Neural progenitor cell (in vitro differentiated cells): ENCODE data around the gene YY1AP1. TPM values are rescaled to one million over a fixed set of nuclear protein-coding genes. Genes with fewer than 3 reads are reported as not detected.
"Not testable (repeated sequence)": the region's sequence is repeated elsewhere in the genome, so short reads cannot be mapped to it uniquely, and the experiment has no call there.

ENCODE experiments used
- DNase-seq: peaks from one replicate; pipeline ENCODE4 v3.0.0-alpha.2; 2016; ENCODE audit warnings: low spot score
- H2AFZ ChIP-seq: fragments of 200-600 bp; sonication (generic); replicated peaks from 2 replicates; pipeline ENCODE4 v1.6.1; 2016; ENCODE audit warnings: antibody characterized with exemption
- H3F3A ChIP-seq: fragments of 200-600 bp; sonication (generic); 2 replicates; pipeline ENCODE4 v1.6.1; 2016; ENCODE audit warnings: antibody characterized with exemption, low read depth
- H3K27ac ChIP-seq: fragments of 200-600 bp; sonication (generic); 2 replicates; pipeline ENCODE4 v1.5.1; 2016; ENCODE audit warnings: mild to moderate bottlenecking
- H3K27me3 ChIP-seq: fragments of 200-600 bp; sonication (generic); 2 replicates; pipeline ENCODE4 v1.6.1; 2016; ENCODE audit warnings: mild to moderate bottlenecking, moderate library complexity
- H3K36me3 ChIP-seq: fragments of 200-600 bp; sonication (generic); 2 replicates; pipeline ENCODE4 v1.5.1; 2016
- H3K4me1 ChIP-seq: fragments of 200-600 bp; sonication (generic); 2 replicates; pipeline ENCODE4 v1.6.1; 2016; ENCODE audit warnings: mixed run types
- H3K4me2 ChIP-seq: fragments of 200-600 bp; sonication (generic); 2 replicates; pipeline ENCODE4 v1.6.1; 2016
- H3K4me3 ChIP-seq: fragments of 200-600 bp; sonication (generic); 2 replicates; pipeline ENCODE4 v1.5.1; 2016
- H3K79me2 ChIP-seq: fragments of 200-600 bp; sonication (generic); 2 replicates; pipeline ENCODE4 v1.6.1; 2016; ENCODE audit warnings: low read depth
- H3K9ac ChIP-seq: fragments of 200-600 bp; sonication (generic); 2 replicates; pipeline ENCODE4 v1.6.1; 2016
- H3K9me3 ChIP-seq: fragments of 200-600 bp; sonication (generic); 2 replicates; pipeline ENCODE4 v1.5.1; 2016; ENCODE audit warnings: low read depth
- H4K20me1 ChIP-seq: fragments of 200-600 bp; sonication (generic); 2 replicates; pipeline ENCODE4 v1.6.1; 2016; ENCODE audit warnings: low read depth
- H3K27ac Mint-ChIP-seq: 3 replicates; pipeline ENCODE4 v1.8.0; 2021; ENCODE audit warnings: mixed read lengths
- H3K27me3 Mint-ChIP-seq: 2 replicates; pipeline ENCODE4 v1.8.0; 2022; ENCODE audit warnings: low read depth, mild to moderate bottlenecking, inconsistent platforms, moderate library complexity, mixed read lengths; ENCODE audit not compliant: insufficient read depth
- H3K36me3 Mint-ChIP-seq: 3 replicates; pipeline ENCODE4 v1.8.0; 2021; ENCODE audit warnings: mixed read lengths
- H3K4me1 Mint-ChIP-seq: 3 replicates; pipeline ENCODE4 v1.8.0; 2021; ENCODE audit warnings: mixed read lengths
- H3K4me3 Mint-ChIP-seq: 3 replicates; pipeline ENCODE4 v1.8.0; 2021; ENCODE audit warnings: mild to moderate bottlenecking, moderate library complexity, mixed read lengths
- H3K9me3 Mint-ChIP-seq: 3 replicates; pipeline ENCODE4 v1.8.0; 2020; ENCODE audit warnings: mixed read lengths
- CTCF ChIP-seq: fragments of 200-600 bp; sonication (generic); IDR thresholded peaks from 2 replicates; pipeline ENCODE4 v1.5.1; 2017; ENCODE audit warnings: antibody characterized with exemption, mild to moderate bottlenecking
- EZH2 ChIP-seq: fragments of 200-600 bp; sonication (generic); IDR thresholded peaks from 2 replicates; pipeline ENCODE4 v1.6.1; 2017; ENCODE audit warnings: antibody characterized with exemption, mild to moderate bottlenecking, moderate library complexity
- EZH2phosphoT487 ChIP-seq: fragments of 200-600 bp; sonication (generic); IDR thresholded peaks from 2 replicates; pipeline ENCODE4 v1.6.1; 2017; ENCODE audit warnings: antibody characterized with exemption
- total RNA-seq: library from RNA; depleted of rRNA; stranded (reverse); fragments of >200 nt; gene quantifications from 2 replicates; pipeline ENCODE4 v1.2.3, GENCODE V29; 2015; ENCODE audit warnings: low replicate concordance

The YY1AP1 gene
- total RNA-seq, 1 donor from 2014 or later, result 42.7 TPM

DNA sequence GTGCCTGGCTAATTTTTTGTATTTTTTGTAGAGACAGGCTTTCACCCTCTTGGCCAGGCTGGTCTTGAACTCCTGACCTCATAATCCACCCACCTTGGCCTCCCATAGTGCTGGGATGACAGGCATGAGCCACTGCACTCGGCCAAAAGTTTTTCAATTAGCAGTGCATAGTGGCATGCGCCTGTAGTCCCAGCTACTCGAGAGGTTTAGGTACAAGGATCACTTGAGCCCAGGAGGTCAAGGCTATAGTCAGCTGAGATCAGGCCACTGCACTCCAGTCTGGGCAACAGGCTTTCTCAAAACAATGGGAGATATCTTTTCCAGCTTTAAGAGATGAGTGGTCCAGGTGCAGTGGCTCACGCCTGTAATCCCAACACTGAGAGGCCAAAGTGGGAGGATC lies 31.1 kb upstream of the YY1AP1 start:
- H4K20me1 ChIP-seq, result no peaks in the 10 kb centered on the region
- Mint-ChIP-seq H3K27me3 (no peaks in the 10 kb centered on the region), H3K4me1 (peaks cover 5% of the 10 kb centered on the region), H3K4me3 (no peak overlapping the region), H3K9me3 (no peaks in the 10 kb centered on the region), H3K27ac (no peak overlapping the region), H3K36me3 (peaks cover 6% of the 10 kb centered on the region)
- H3K36me3 ChIP-seq, result no peaks in the 10 kb centered on the region
- H3K4me1 ChIP-seq, result no peaks in the 10 kb centered on the region
- TF ChIP-seq CTCF, result no peak
- TF ChIP-seq EZH2phosphoT487, result no peak
- TF ChIP-seq EZH2, result no peak
- no peak overlapping the region for H2AFZ ChIP-seq
- no peaks in the 10 kb centered on the region for H3F3A ChIP-seq
- no peak overlapping the region for H3K4me2 ChIP-seq
- H3K27me3 ChIP-seq, result no peaks in the 10 kb centered on the region
- no peaks in the 10 kb centered on the region for H3K9me3 ChIP-seq
- DNase-seq, result no peak
- H3K27ac ChIP-seq, result no peak overlapping the region
- H3K4me3 ChIP-seq, result no peak overlapping the region
- H3K79me2 ChIP-seq, result no peaks in the 10 kb centered on the region
- H3K9ac ChIP-seq, result no peak overlapping the region

DNA sequence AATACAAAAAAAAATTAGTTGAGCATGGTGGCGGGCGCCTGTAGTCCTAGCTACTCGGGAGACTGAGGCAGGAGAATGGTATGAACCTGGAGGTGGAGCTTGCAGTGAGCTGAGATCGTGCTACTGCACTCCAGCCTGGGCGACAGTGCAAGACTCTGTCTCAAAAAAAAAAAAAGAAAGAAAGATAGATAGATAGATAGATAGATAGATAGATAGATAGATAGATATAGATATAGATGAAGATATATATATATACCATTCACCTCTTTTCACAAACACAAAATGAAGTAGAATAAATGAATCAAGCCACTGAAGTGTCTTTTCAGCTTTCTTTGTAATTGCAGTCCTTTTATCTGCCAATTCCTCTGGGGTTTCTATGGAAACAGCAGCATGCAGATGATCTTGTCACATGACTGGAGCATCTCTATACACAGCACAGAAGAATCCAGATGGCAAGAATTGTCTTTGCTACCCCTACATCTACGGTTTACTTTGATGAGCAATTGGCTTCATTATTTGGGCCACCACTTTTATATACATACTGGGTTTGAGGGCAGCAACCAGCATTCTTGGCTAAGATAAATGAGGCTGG lies 30.0 kb upstream of the YY1AP1 start:
- not testable (repeated sequence) for H3F3A ChIP-seq, H3K9me3 ChIP-seq, H3K4me3 Mint-ChIP-seq, H3K4me2 ChIP-seq, H3K9me3 Mint-ChIP-seq, H3K27me3 Mint-ChIP-seq, H3K27me3 ChIP-seq, H4K20me1 ChIP-seq, H3K4me3 ChIP-seq, H2AFZ ChIP-seq, H3K27ac ChIP-seq, DNase-seq, H3K4me1 ChIP-seq, H3K9ac ChIP-seq, H3K36me3 ChIP-seq, H3K27ac Mint-ChIP-seq, H3K36me3 Mint-ChIP-seq, H3K79me2 ChIP-seq, H3K4me1 Mint-ChIP-seq

DNA sequence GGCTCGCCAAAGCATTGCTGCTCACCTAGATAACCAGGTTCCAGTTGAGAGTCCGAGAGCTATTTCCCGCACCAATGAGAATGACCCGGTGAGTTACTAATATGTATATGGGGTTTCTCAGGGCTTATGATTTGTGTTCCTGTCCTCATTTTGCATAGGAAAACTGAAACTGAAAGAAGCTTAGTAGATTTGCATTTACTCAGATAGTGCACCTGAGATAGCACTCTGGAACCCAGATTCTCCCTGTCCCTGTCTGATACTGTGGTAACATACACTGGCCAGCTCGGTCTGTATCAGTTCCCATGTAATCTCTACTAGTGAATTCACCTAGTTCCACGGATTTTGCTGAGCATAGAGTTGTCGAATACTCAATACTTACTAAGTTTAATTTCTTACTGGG lies 28.5 kb upstream of the YY1AP1 start:
- Histone ChIP-seq H4K20me1 (no peaks in the 10 kb centered on the region), H3K27me3 (no peaks in the 10 kb centered on the region), H3K27ac (no peak overlapping the region), H3K79me2 (no peaks in the 10 kb centered on the region), H3K9me3 (no peaks in the 10 kb centered on the region), H3K9ac (no peak overlapping the region), H2AFZ (no peak overlapping the region), H3K4me1 (no peaks in the 10 kb centered on the region), H3K4me2 (no peak overlapping the region), H3F3A (no peaks in the 10 kb centered on the region), H3K36me3 (no peaks in the 10 kb centered on the region), H3K4me3 (no peak overlapping the region)
- no peaks in the 10 kb centered on the region for H3K27me3 Mint-ChIP-seq
- H3K4me3 Mint-ChIP-seq, result no peak overlapping the region
- TF ChIP-seq EZH2 (no peak), CTCF (no peak), EZH2phosphoT487 (no peak)
- H3K27ac Mint-ChIP-seq, result no peak overlapping the region
- H3K4me1 Mint-ChIP-seq, result peaks cover 5% of the 10 kb centered on the region
- no peak for DNase-seq
- H3K36me3 Mint-ChIP-seq, result peaks cover 6% of the 10 kb centered on the region
- H3K9me3 Mint-ChIP-seq, result no peaks in the 10 kb centered on the region

DNA sequence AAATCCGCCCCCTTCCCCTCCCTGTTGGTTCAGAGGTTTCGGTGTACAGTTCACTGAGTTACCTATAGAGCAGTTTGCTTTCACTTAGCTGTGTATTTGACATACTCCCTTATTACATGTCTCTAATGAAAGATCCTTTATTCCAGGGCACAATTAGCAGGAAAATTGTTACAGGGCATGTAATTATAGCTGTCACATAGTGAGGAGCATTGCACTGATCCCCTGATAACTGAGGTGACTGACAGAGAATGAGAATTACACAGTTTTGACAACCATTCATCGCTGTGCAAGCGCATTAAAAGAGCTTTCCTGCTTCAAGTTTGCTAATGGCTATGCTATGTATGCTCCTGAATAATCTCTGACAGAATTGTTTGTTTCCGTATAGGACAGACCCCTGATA lies 27.2 kb upstream of the YY1AP1 start:
- Mint-ChIP-seq H3K4me1 (peaks cover 5% of the 10 kb centered on the region), H3K36me3 (peaks cover 7% of the 10 kb centered on the region), H3K9me3 (no peaks in the 10 kb centered on the region), H3K27ac (no peak overlapping the region), H3K27me3 (no peaks in the 10 kb centered on the region), H3K4me3 (no peak overlapping the region)
- no peaks in the 10 kb centered on the region for H3K79me2 ChIP-seq
- no peak overlapping the region for H2AFZ ChIP-seq
- no peak overlapping the region for H3K4me3 ChIP-seq
- H3K27me3 ChIP-seq, result no peaks in the 10 kb centered on the region
- H3K4me1 ChIP-seq, result no peaks in the 10 kb centered on the region
- no peaks in the 10 kb centered on the region for H4K20me1 ChIP-seq
- H3K36me3 ChIP-seq, result no peaks in the 10 kb centered on the region
- no peak overlapping the region for H3K27ac ChIP-seq
- no peaks in the 10 kb centered on the region for H3F3A ChIP-seq
- no peak overlapping the region for H3K4me2 ChIP-seq
- no peaks in the 10 kb centered on the region for H3K9me3 ChIP-seq
- no peak overlapping the region for H3K9ac ChIP-seq
- TF ChIP-seq EZH2 (no peak), EZH2phosphoT487 (no peak), CTCF (no peak)
- DNase-seq, result no peak

- H3K9ac ChIP-seq, H3K4me1 Mint-ChIP-seq, H3K9me3 ChIP-seq: not testable (repeated sequence)
These were observed 26.5 kb upstream of the YY1AP1 start for GRCh38 chr1:155715056-155715455.

More at GRCh38 chr1:155715056-155715455, 26.5 kb upstream of the YY1AP1 start:
- not testable (repeated sequence) for H3K4me2 ChIP-seq, H2AFZ ChIP-seq, H3K27me3 ChIP-seq, H4K20me1 ChIP-seq, H3K4me3 Mint-ChIP-seq, H3K4me3 ChIP-seq, H3K27ac Mint-ChIP-seq, H3K4me1 ChIP-seq, H3K36me3 Mint-ChIP-seq, H3K36me3 ChIP-seq, H3K9me3 Mint-ChIP-seq, H3F3A ChIP-seq, H3K79me2 ChIP-seq, DNase-seq, H3K27me3 Mint-ChIP-seq, H3K27ac ChIP-seq
